Esophagus muscularis mucosa (tissue), 4 donors: ENCODE results near the gene ZNF334. TPM values are rescaled to one million over a fixed set of nuclear protein-coding genes. Genes with fewer than 3 reads are reported as not detected.

Experiments
- DNase-seq: peaks from one replicate; pipeline ENCODE4 v3.0.0-alpha.2; 2017; ENCODE audit errors: extremely low spot score
- H3K27ac ChIP-seq, 4 donors: fragments of 200-600 bp; sonication (generic); replicated peaks in 1 of 4; 1 replicate in 3 of 4; 2 replicates in 1 of 4; pipeline ENCODE4 v1.5.1; 2016 to 2019; ENCODE audit warnings: mild to moderate bottlenecking in 1 of 4
- H3K27me3 ChIP-seq, 4 donors: fragments of 200-600 bp; sonication (generic); one replicate each; pipeline versions ENCODE4 v1.5.1 to v1.6.0; 2016 to 2019
- H3K36me3 ChIP-seq, 4 donors: fragments of 200-600 bp; sonication (generic); one replicate each; pipeline ENCODE4 v1.5.1; 2016 to 2019
- H3K4me1 ChIP-seq, 4 donors: fragments of 200-600 bp; sonication (generic); one replicate each; pipeline ENCODE4 v1.5.1; 2016 to 2019
- H3K4me3 ChIP-seq, 4 donors: fragments of 200-600 bp; sonication (generic); 1 replicate in 2 of 4; 2 replicates in 2 of 4; pipeline ENCODE4 v1.5.1; 2016 to 2019; ENCODE audit warnings: mild to moderate bottlenecking in 4 of 4, moderate library complexity in 1 of 4
- H3K9me3 ChIP-seq, 4 donors: fragments of 200-600 bp; sonication (generic); 1 replicate in 3 of 4; 2 replicates in 1 of 4; pipeline ENCODE4 v1.5.1; 2016 to 2019
- CTCF ChIP-seq, 3 experiments: fragments of 200-600 bp in 2 of 3; fragments of 450-650 bp in 1 of 3; sonication (generic) in 2 of 3; IDR thresholded peaks; one replicate each; pipeline ENCODE4 v1.5.1; 2017 to 2019; ENCODE audit warnings: antibody characterized with exemption in 3 of 3, mild to moderate bottlenecking in 2 of 3, moderate library complexity in 1 of 3
- EP300 ChIP-seq: sonication (generic); formaldehyde crosslinking; IDR thresholded peaks from one replicate; pipeline ENCODE4 v1.6.1; 2017; ENCODE audit warnings: antibody characterized with exemption
- POLR2A ChIP-seq: fragments of 450-650 bp; IDR thresholded peaks from one replicate; pipeline ENCODE4 v1.6.1; 2017; ENCODE audit warnings: antibody characterized with exemption, moderate library complexity, mild to moderate bottlenecking, low read depth
- POLR2AphosphoS5 ChIP-seq, 2 donors: sonication (generic); formaldehyde crosslinking; IDR thresholded peaks; one replicate each; pipeline ENCODE4 v1.6.1; 2017; ENCODE audit warnings: antibody characterized with exemption in 2 of 2
- WGBS: methylation state at CpG from one replicate; pipeline ENCODE4 v1.1.5; 2018; 5-methylcytosine and 5-hydroxymethylcytosine counted together
- intact Hi-C: fragments of 100-400 bp; cut with DNase I; formaldehyde crosslinking; loops from one replicate; pipeline ENCODE4 v1.15.1; 2023
- total RNA-seq, 4 donors: library from RNA; depleted of rRNA; stranded (reverse); fragments of >200 nt; gene quantifications; one replicate each; pipeline versions ENCODE4 v1.1.0 to v1.2.1, GENCODE V29; 2016

ZNF334 gene
- total RNA-seq, 4 donors from 2014 or later: 0.50 to 2.5 (median 0.95) TPM

- peaks cover 0 to 3% (median 0%) of the 10 kb centered on the region in 4 donors for H3K36me3 ChIP-seq
- H3K9me3 ChIP-seq: peaks cover 0 to 40% (median 35%) of the 10 kb centered on the region in 4 donors
- intact Hi-C loops: no loop called here
These were observed 11.9 kb downstream of the ZNF334 start for GRCh38 chr20:46501337-46501942.

GRCh38 chr20:46494077-46494476, 19.3 kb downstream of the ZNF334 start:
- Histone ChIP-seq H3K27me3 (no peaks in the 10 kb centered on the region), H3K4me3 (no peak overlapping the region), H3K9me3 (peaks cover 0 to 14% (median 6%) of the 10 kb centered on the region in 4 donors), H3K4me1 (no peaks in the 10 kb centered on the region), H3K27ac (no peak overlapping the region), H3K36me3 (peaks cover 0 to 7% (median 0%) of the 10 kb centered on the region in 4 donors)
- WGBS: 78% methylated on average over 4 of the region's 4 CpGs
- TF ChIP-seq EP300 (no peak), POLR2AphosphoS5 (IDR thresholded peaks at IDR 0.05) (no peak), CTCF (IDR thresholded peaks at IDR 0.05) (no peak), POLR2A (no peak)
- no peak for DNase-seq
- intact Hi-C loops: no loop called here

More at GRCh38 chr20:46501337-46501942, 11.9 kb downstream of the ZNF334 start:
- H3K4me1 ChIP-seq: no peaks in the 10 kb centered on the region
- 95% methylated on average over 5 of the region's 5 CpGs for WGBS
- no peak for DNase-seq
- H3K27ac ChIP-seq: no peak overlapping the region
- TF ChIP-seq POLR2A (no peak), CTCF (IDR thresholded peaks at IDR 0.05) (no peak), EP300 (no peak), POLR2AphosphoS5 (IDR thresholded peaks at IDR 0.05) (no peak)
- H3K4me3 ChIP-seq: no peak overlapping the region
- no peaks in the 10 kb centered on the region for H3K27me3 ChIP-seq

GRCh38 chr20:46491354-46491753, 22.0 kb downstream of the ZNF334 start:
- Histone ChIP-seq H3K27me3 (peaks cover 0 to 6% (median 2%) of the 10 kb centered on the region in 4 donors), H3K36me3 (peaks cover 0 to 3% (median 0%) of the 10 kb centered on the region in 4 donors), H3K4me1 (no peaks in the 10 kb centered on the region), H3K4me3 (no peak overlapping the region), H3K27ac (no peak overlapping the region), H3K9me3 (peaks cover 0 to 4% (median 0%) of the 10 kb centered on the region in 4 donors)
- TF ChIP-seq POLR2AphosphoS5 (IDR thresholded peaks at IDR 0.05) (no peak), CTCF (IDR thresholded peaks at IDR 0.05) (no peak), POLR2A (no peak), EP300 (no peak)
- DNase-seq: no peak
- intact Hi-C loops: no loop called here
- WGBS: 89% methylated on average over 8 of the region's 8 CpGs

GRCh38 chr20:46488451-46488850, 24.9 kb downstream of the ZNF334 start:
- intact Hi-C loops: no loop called here
- DNase-seq: no peak
- H3K36me3 ChIP-seq: no peaks in the 10 kb centered on the region
- TF ChIP-seq EP300 (no peak), POLR2A (no peak), CTCF (IDR thresholded peaks at IDR 0.05) (no peak), POLR2AphosphoS5 (IDR thresholded peaks at IDR 0.05) (no peak)
- H3K9me3 ChIP-seq: no peaks in the 10 kb centered on the region
- H3K4me3 ChIP-seq: no peak overlapping the region
- H3K27ac ChIP-seq: no peak overlapping the region
- 79% methylated on average over 3 of the region's 3 CpGs for WGBS
- H3K27me3 ChIP-seq: peaks cover 0 to 6% (median 2%) of the 10 kb centered on the region in 4 donors
- no peaks in the 10 kb centered on the region for H3K4me1 ChIP-seq

GRCh38 chr20:46487628-46488027, 25.7 kb downstream of the ZNF334 start:
- 79% methylated on average over 2 of the region's 2 CpGs for WGBS
- no peak for TF ChIP-seq EP300
- no peak for TF ChIP-seq CTCF (IDR thresholded peaks at IDR 0.05)
- TF ChIP-seq POLR2A: no peak
- no peak for TF ChIP-seq POLR2AphosphoS5 (IDR thresholded peaks at IDR 0.05)
- intact Hi-C loops: no loop called here

More at GRCh38 chr20:46487628-46488027, 25.7 kb downstream of the ZNF334 start:
- Histone ChIP-seq H3K4me1 (no peaks in the 10 kb centered on the region), H3K9me3 (no peaks in the 10 kb centered on the region), H3K27me3 (peaks cover 0 to 6% (median 2%) of the 10 kb centered on the region in 4 donors), H3K36me3 (no peaks in the 10 kb centered on the region), H3K4me3 (no peak overlapping the region), H3K27ac (no peak overlapping the region)
- no peak for DNase-seq
